ENCODE measurements around the gene OR13C4. TPM values are rescaled to one million over a fixed set of nuclear protein-coding genes. Genes with fewer than 3 reads are reported as not detected.
"Not testable (repeated sequence)": the region's sequence is repeated elsewhere in the genome, so short reads cannot be mapped to it uniquely, and the experiment has no call there.

OR13C4 gene
- total and polyA plus RNA-seq, 2 experiments from 2014 or later, result not detected

DNA sequence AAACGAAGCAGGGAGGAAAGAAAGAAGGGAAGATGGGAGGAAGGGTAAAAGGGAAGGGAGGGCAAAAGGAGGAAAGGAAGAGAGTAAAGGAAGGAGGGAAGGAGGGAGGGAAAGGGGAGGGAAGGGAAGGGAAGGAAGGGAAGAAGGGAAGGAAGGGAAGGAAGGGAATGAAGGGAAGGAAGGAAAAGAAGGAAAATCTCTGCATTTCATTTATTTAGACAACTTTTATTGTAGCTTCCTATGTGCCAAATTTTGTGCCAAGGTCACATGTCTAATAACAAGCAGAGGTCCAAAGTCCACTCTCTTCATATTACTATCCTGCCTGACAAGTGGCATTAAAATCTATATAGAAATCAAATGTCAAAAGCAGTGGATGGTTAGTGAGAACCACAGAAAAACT, 12.3 kb upstream of the OR13C4 start:
- H3K4me2 ChIP-seq (ENCODE audit: unreplicated experiment), result no peak overlapping the region
- WGBS, 2 experiments (ENCODE audit: low coverage in 1 of 2, low lambda C conversion rate in 2 of 2, missing lambda C conversion rate in 2 of 2), result 10 to 19% methylated on average over 1 of the region's 1 CpG
- in situ Hi-C loops (cut with MboI), result no loop called here
- H3F3A ChIP-seq (ENCODE audit: insufficient read depth), result no peaks in the 10 kb centered on the region
- TF ChIP-seq EZH2phosphoT487 (IDR thresholded peaks at IDR 0.05; ENCODE audit: insufficient read depth, low read depth) (no peak), EZH2 (IDR thresholded peaks at IDR 0.05; ENCODE audit: insufficient read depth, poor library complexity, severe bottlenecking) (no peak)
- no peaks in the 10 kb centered on the region for H4K20me1 ChIP-seq (ENCODE audit: insufficient read depth)
- H3K9me3 ChIP-seq (ENCODE audit: low read depth), result no peaks in the 10 kb centered on the region
- no peak overlapping the region for H3K9ac ChIP-seq
- H3K79me2 ChIP-seq (ENCODE audit: insufficient read depth), result no peaks in the 10 kb centered on the region
- DNase-seq, result no peak
- no peaks in the 10 kb centered on the region for H3K9me2 ChIP-seq (ENCODE audit: insufficient read depth)
- no peak overlapping the region for H3K4me3 ChIP-seq
- H3K27ac ChIP-seq, result no peak overlapping the region
- H3K36me3 ChIP-seq (ENCODE audit: low read depth), result no peaks in the 10 kb centered on the region
- H3K27me3 ChIP-seq (replicated peaks; ENCODE audit: insufficient read depth), result no peaks in the 10 kb centered on the region
- no peaks in the 10 kb centered on the region for H3K4me1 ChIP-seq (ENCODE audit: insufficient read depth)
- no peak overlapping the region for H2AFZ ChIP-seq

DNA sequence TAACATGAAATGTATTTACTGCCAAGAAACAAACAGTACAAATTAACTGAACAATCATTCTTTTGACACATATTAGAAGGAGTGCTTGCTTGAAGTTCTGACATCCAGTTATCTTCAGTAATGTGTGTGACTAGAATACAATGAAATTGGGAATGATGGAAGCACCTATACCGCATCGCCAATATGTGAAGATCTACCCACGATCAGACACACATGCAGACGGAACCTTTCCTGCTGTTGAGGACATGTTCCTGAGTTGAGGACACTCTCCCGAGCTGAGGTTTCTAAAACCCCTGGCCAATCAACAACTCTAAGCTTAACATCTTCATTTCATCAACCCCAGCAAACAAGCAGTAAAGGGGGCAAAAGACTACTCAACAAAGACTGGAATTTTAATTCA, 9.7 kb upstream of the OR13C4 start, which contains the start of gene OR13C3:
Gene OR13C3 (minus strand): TSS at position 101 of the 400 bp plus-strand sequence. CDS start 133 bp downstream, outside the sequence.
- no peaks in the 10 kb centered on the region for H3K79me2 ChIP-seq (ENCODE audit: insufficient read depth)
- no peak within 1 kb of the TSS for H3K4me2 ChIP-seq (ENCODE audit: unreplicated experiment)
- no peaks in the 10 kb centered on the region for H3K9me3 ChIP-seq (ENCODE audit: low read depth)
- no peak for TF ChIP-seq EZH2phosphoT487 (IDR thresholded peaks at IDR 0.05; ENCODE audit: insufficient read depth, low read depth)
- TF ChIP-seq EZH2 (IDR thresholded peaks at IDR 0.05; ENCODE audit: insufficient read depth, poor library complexity, severe bottlenecking), result no peak
- no peaks in the 10 kb centered on the region for H4K20me1 ChIP-seq (ENCODE audit: insufficient read depth)
- H3K9ac ChIP-seq, result no peak within 1 kb of the TSS
- no peaks in the 10 kb centered on the region for H3K4me1 ChIP-seq (ENCODE audit: insufficient read depth)
- DNase-seq, result no peak
- H3K27ac ChIP-seq, result no peak within 1 kb of the TSS
- no peaks in the 10 kb centered on the region for H3F3A ChIP-seq (ENCODE audit: insufficient read depth)
- no peak within 1 kb of the TSS for H2AFZ ChIP-seq
- WGBS, 2 experiments (ENCODE audit: low coverage in 1 of 2, low lambda C conversion rate in 2 of 2, missing lambda C conversion rate in 2 of 2), result 66 to 67% methylated on average over 5 of the region's 5 CpGs
- H3K36me3 ChIP-seq (ENCODE audit: low read depth), result no peaks in the 10 kb centered on the region
- in situ Hi-C loops (cut with MboI), result no loop called here
- no peaks in the 10 kb centered on the region for H3K27me3 ChIP-seq (replicated peaks; ENCODE audit: insufficient read depth)
- no peaks in the 10 kb centered on the region for H3K9me2 ChIP-seq (ENCODE audit: insufficient read depth)
- H3K4me3 ChIP-seq, result no peak within 1 kb of the TSS

DNA sequence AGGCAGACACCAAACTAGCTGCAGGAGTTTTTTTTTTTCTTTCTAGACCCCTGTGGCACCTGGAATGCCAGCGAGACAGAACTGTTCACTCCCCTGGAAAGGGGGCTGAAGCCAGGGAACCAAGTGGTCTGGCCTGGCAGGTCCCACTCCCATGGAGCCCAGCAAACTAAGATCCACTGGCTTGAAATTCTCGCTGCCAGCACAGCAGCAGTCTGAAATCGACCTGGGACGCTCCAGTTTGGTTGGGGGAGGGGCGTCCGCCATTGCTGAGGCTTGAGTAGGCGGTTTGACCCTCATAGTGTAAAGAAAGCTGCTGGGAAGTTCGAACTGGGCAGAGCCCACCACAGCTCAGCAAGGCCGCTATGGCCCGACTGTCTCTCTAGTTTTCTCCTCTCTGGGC, 6.8 kb downstream of the OR13C4 start:
- H3K9me2 ChIP-seq (ENCODE audit: insufficient read depth); H3K9me3 ChIP-seq (ENCODE audit: low read depth); H3K4me1 ChIP-seq (ENCODE audit: insufficient read depth); H3K4me2 ChIP-seq (ENCODE audit: unreplicated experiment); H3K36me3 ChIP-seq (ENCODE audit: low read depth); H3K27ac ChIP-seq; H3K4me3 ChIP-seq; DNase-seq; H3K79me2 ChIP-seq (ENCODE audit: insufficient read depth); H3K9ac ChIP-seq; H3K27me3 ChIP-seq (replicated peaks; ENCODE audit: insufficient read depth); H3F3A ChIP-seq (ENCODE audit: insufficient read depth); H4K20me1 ChIP-seq (ENCODE audit: insufficient read depth); H2AFZ ChIP-seq; in situ Hi-C loops (cut with MboI): not testable (repeated sequence)
- WGBS, 2 experiments (ENCODE audit: low coverage in 1 of 2, low lambda C conversion rate in 2 of 2, missing lambda C conversion rate in 2 of 2), result 43 to 51% methylated on average over 10 of the region's 10 CpGs

DNA sequence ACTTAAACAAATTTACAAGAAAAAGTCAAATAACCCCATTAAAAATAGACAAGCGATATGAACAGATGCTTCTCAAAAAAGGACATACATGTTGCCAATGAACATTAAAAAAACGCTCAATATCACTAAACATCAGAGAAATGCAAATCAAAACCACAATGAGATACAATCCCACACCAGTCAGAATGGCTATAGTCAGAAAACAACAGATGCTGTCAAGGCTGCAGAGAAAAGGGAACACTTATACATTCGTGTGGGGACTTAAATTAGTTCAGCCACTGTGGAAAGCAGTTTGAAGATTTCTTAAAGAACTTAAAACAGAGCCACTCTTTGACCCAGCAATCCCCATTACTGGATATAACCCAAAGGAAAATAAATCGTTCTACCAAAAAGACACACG, 12.1 kb downstream of the OR13C4 start:
- Histone ChIP-seq H3K4me1 (ENCODE audit: insufficient read depth) (no peaks in the 10 kb centered on the region), H3K36me3 (ENCODE audit: low read depth) (no peaks in the 10 kb centered on the region), H3K27me3 (replicated peaks; ENCODE audit: insufficient read depth) (no peaks in the 10 kb centered on the region), H3K79me2 (ENCODE audit: insufficient read depth) (no peaks in the 10 kb centered on the region), H3K9me3 (ENCODE audit: low read depth) (no peaks in the 10 kb centered on the region), H3K4me2 (ENCODE audit: unreplicated experiment) (no peak overlapping the region), H3K9me2 (ENCODE audit: insufficient read depth) (no peaks in the 10 kb centered on the region), H2AFZ (no peak overlapping the region), H3K4me3 (no peak overlapping the region), H3K27ac (no peak overlapping the region), H3K9ac (no peak overlapping the region), H3F3A (ENCODE audit: insufficient read depth) (no peaks in the 10 kb centered on the region), H4K20me1 (ENCODE audit: insufficient read depth) (no peaks in the 10 kb centered on the region)
- DNase-seq, result no peak
- in situ Hi-C loops (cut with MboI), result no loop called here
- 39 to 46% methylated on average over 5 of the region's 5 CpGs for WGBS, 2 experiments (ENCODE audit: low coverage in 1 of 2, low lambda C conversion rate in 2 of 2, missing lambda C conversion rate in 2 of 2)
- no peak for TF ChIP-seq EZH2 (IDR thresholded peaks at IDR 0.05; ENCODE audit: insufficient read depth, poor library complexity, severe bottlenecking)
- no peak for TF ChIP-seq EZH2phosphoT487 (IDR thresholded peaks at IDR 0.05; ENCODE audit: insufficient read depth, low read depth)

DNA sequence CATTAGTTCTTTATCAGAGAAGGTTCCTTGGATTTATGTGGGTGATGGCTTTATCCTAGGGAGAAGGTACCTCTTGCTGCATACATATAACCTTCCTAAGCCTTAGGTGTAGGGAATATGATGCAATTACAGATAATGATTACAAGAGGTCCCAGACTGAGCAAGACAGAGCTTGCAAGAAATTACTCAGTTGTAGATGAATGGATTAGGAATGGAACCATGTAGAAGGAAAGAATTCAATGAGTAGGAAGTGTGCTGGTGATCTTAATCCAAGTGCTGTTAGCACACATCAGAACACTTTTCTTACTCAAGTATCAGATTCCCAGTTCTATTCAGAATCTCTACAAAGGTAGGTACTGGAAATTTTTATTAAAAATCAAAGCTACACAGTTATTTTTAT, 20.4 kb downstream of the OR13C4 start:
- Histone ChIP-seq H3K4me1 (ENCODE audit: insufficient read depth) (no peaks in the 10 kb centered on the region), H3K36me3 (ENCODE audit: low read depth) (no peaks in the 10 kb centered on the region), H3F3A (ENCODE audit: insufficient read depth) (no peaks in the 10 kb centered on the region), H3K4me3 (no peak overlapping the region), H3K4me2 (ENCODE audit: unreplicated experiment) (no peak overlapping the region), H3K79me2 (ENCODE audit: insufficient read depth) (no peaks in the 10 kb centered on the region), H3K9me2 (ENCODE audit: insufficient read depth) (no peaks in the 10 kb centered on the region), H3K9me3 (ENCODE audit: low read depth) (no peaks in the 10 kb centered on the region), H3K9ac (no peak overlapping the region), H4K20me1 (ENCODE audit: insufficient read depth) (no peaks in the 10 kb centered on the region), H3K27ac (no peak overlapping the region), H2AFZ (no peak overlapping the region), H3K27me3 (replicated peaks; ENCODE audit: insufficient read depth) (no peaks in the 10 kb centered on the region)
- TF ChIP-seq EZH2phosphoT487 (IDR thresholded peaks at IDR 0.05; ENCODE audit: insufficient read depth, low read depth) (no peak), EZH2 (IDR thresholded peaks at IDR 0.05; ENCODE audit: insufficient read depth, poor library complexity, severe bottlenecking) (no peak)
- in situ Hi-C loops (cut with MboI), result no loop called here
- no peak for DNase-seq
